ENCODE measurements around the gene ABCA7.

ABCA7 gene

GRCh38 chr19:1040476-1041271 is 767 bp downstream of the ABCA7 start:
- peak; percentile 84 to 89 for DNase-seq (ENCODE audit: low read depth in 2 of 2)

- no peak for DNase-seq (ENCODE audit: low read depth in 2 of 2)
Observed at GRCh38 chr19:1041272-1041834, 1.4 kb downstream of the ABCA7 start.

GRCh38 chr19:1041835-1042685 is 2.2 kb downstream of the ABCA7 start:
- DNase-seq (ENCODE audit: low read depth in 2 of 2) = no peak

GRCh38 chr19:1042689-1043511 is 3.0 kb downstream of the ABCA7 start:
- DNase-seq (ENCODE audit: low read depth in 2 of 2) = no peak

- DNase-seq (ENCODE audit: low read depth in 2 of 2) = no peak
Observed at GRCh38 chr19:1045247-1045603, 5.3 kb downstream of the ABCA7 start.

- DNase-seq (ENCODE audit: low read depth in 2 of 2) = no peak
Observed at GRCh38 chr19:1046117-1046626, 6.3 kb downstream of the ABCA7 start.

GRCh38 chr19:1046836-1047695 is 7.2 kb downstream of the ABCA7 start:
- DNase-seq (ENCODE audit: low read depth in 2 of 2) = no peak

GRCh38 chr19:1047696-1048147 is 7.8 kb downstream of the ABCA7 start:
- DNase-seq (ENCODE audit: low read depth in 2 of 2) = no peak

GRCh38 chr19:1049106-1049505 is 9.2 kb downstream of the ABCA7 start:
- no peak for DNase-seq (ENCODE audit: low read depth in 2 of 2)

- DNase-seq (ENCODE audit: low read depth in 2 of 2) = no peak
Observed at GRCh38 chr19:1049800-1050199, 9.9 kb downstream of the ABCA7 start.

GRCh38 chr19:1050989-1051788 is 11.3 kb downstream of the ABCA7 start:
- no peak for DNase-seq (ENCODE audit: low read depth in 2 of 2)

- DNase-seq (ENCODE audit: low read depth in 2 of 2) = no peak
Observed at GRCh38 chr19:1051791-1052190, 11.9 kb downstream of the ABCA7 start.

- no peak for DNase-seq (ENCODE audit: low read depth in 2 of 2)
Observed at GRCh38 chr19:1052349-1052975, 12.6 kb downstream of the ABCA7 start.

GRCh38 chr19:1053176-1054101 is 13.5 kb downstream of the ABCA7 start:
- no peak for DNase-seq (ENCODE audit: low read depth in 2 of 2)

GRCh38 chr19:1054102-1055027 is 14.5 kb downstream of the ABCA7 start:
- DNase-seq (ENCODE audit: low read depth in 2 of 2) = no peak

GRCh38 chr19:1055028-1055425 is 15.1 kb downstream of the ABCA7 start:
- no peak for DNase-seq (ENCODE audit: low read depth in 2 of 2)

Data from activated CD4-positive, alpha-beta T cell treated with anti-CD3 and anti-CD28 coated beads for 24 hours (primary cell).